K562 (cell line): ENCODE results near the gene KIF14. TPM values are rescaled to one million over a fixed set of nuclear protein-coding genes. Genes with fewer than 3 reads are reported as not detected.

Experiments used
- FIP1L1 ChIP-seq: fragments of 200-400 bp; formaldehyde crosslinking; IDR thresholded peaks from 2 replicates; pipeline ENCODE4 v1.6.1; 2018; ENCODE audit warnings: mild to moderate bottlenecking, low read depth, low read length; ENCODE audit not compliant: poor library complexity, severe bottlenecking
- FOXK2 ChIP-seq, 2 experiments: fragments of 450-650 bp; IDR thresholded peaks in 1 of 2; conservative IDR thresholded peaks in 1 of 2; 2 replicates each; pipeline ENCODE4 v1.6.1; 2016; ENCODE audit warnings: low read depth in 2 of 2, mild to moderate bottlenecking in 1 of 2
- GABPA ChIP-seq: fragments of 200-800 bp; sonication (Bioruptor generic); conservative IDR thresholded peaks from 2 replicates; pipeline ENCODE4 v1.6.1; 2016; ENCODE audit warnings: low read depth, missing genetic modification characterization, missing compliant biosample characterization
- NR4A1 ChIP-seq, 2 experiments: fragments of 250-450 bp in 1 of 2; fragments of 450-650 bp in 1 of 2; sonication (Bioruptor Pico) in 1 of 2; IDR thresholded peaks; 2 replicates each; pipeline versions ENCODE4 v1.4.0 to v1.6.1; 2016 to 2020; ENCODE audit warnings: mild to moderate bottlenecking in 2 of 2, missing compliant biosample characterization in 1 of 2, missing genetic modification characterization in 1 of 2, moderate library complexity in 1 of 2
- SMARCE1 ChIP-seq: fragments of 450-650 bp; IDR thresholded peaks from 2 replicates; pipeline ENCODE4 v1.7.1; 2016; ENCODE audit warnings: mild to moderate bottlenecking
- polyA plus RNA-seq, 8 experiments: library from polyadenylated mRNA; depleted of rRNA in 4 of 8; stranded (reverse) in 5 of 8; unstranded in 3 of 8; fragments of >200 nt; fragmentation: Nextera tagmentation in 2 of 8; fragmentation: Illumina TruSeq in 1 of 8; extraction: Ambion mirVana in 2 of 8; extraction: Trizol in 1 of 8; gene quantifications; 2 replicates each; pipeline versions ENCODE4 v1.2.1 to v1.2.3, GENCODE V29; 2011 to 2014; ENCODE audit warnings: inconsistent platforms in 1 of 8, missing spikeins in 1 of 8
- total RNA-seq, 7 experiments: library from RNA; depleted of rRNA in 6 of 7; stranded (reverse); fragments of >200 nt in 6 of 7; fragmentation: Illumina TruSeq in 2 of 7; extraction: Trizol in 2 of 7; gene quantifications; 2 replicates each; pipeline versions ENCODE4 v1.2.1 to v1.2.3, GENCODE V29; 2011 to 2021; ENCODE audit warnings: low replicate concordance in 1 of 7
- TF ChIP-seq, protein P1 (sequence below), 2 experiments: fragments of 450-650 bp in 1 of 2; sonication (generic) in 1 of 2; formaldehyde crosslinking in 1 of 2; IDR thresholded peaks; 2 replicates each; pipeline versions ENCODE4 v1.7.1 to v1.9.0; 2016 to 2022; ENCODE audit warnings: inconsistent platforms in 1 of 2, mild to moderate bottlenecking in 1 of 2, missing genetic modification reagents in 1 of 2
- TF ChIP-seq, protein P2 (sequence below): fragments of 450-650 bp; conservative IDR thresholded peaks from 2 replicates; pipeline ENCODE4 v1.6.1; 2016; ENCODE audit warnings: missing genetic modification characterization, low read depth, mild to moderate bottlenecking, control low read depth, missing compliant biosample characterization

Gene KIF14
- total and polyA plus RNA-seq, 9 of the 15 experiments (the other 6 are each of a cell fraction or from before 2014, with no cell fraction given) = 11.5 to 47.4 (median 29.0) TPM

DNA sequence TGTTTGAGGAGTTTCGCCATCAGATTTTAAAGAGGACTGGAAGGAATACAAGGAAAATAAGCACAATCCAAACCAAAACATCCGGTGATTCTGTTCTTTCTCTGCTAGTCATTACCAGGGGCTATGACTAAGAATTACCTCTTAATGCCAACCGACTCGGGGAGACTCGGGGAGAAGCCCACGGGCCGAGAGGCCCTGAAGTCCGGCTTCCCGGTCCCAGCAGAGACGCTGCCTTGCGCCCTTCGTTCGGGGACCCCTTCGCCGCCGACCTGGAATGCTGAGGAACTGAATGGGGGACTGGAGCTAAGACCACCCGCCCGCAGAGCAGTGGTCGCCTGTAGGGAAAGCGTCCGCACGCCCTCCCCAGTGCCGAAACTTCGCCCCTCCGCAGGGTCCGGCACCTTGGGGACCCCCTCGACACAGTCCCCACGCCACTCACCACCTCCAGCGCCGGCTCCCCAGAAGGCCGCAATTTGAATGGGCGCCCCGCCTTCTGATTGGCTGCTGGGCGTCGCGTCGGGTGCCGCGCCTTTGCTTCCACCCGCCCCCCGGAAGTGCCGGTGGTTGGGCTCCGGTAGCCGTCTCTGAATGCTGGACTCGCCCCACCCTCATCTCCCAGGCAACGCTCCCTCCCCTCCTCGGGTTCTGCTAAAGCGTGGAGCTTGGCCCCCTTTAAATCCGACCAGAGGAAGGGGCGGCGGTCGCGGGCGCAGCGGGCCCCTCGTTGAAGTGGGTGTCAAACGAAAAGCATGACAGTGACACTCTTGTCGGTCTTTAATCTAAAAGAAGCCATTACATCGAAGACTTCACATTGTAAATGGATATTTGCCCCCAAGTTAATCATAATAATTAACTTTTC lies at the start of gene KIF14 (continued):
- TF ChIP-seq, protein P1, sequence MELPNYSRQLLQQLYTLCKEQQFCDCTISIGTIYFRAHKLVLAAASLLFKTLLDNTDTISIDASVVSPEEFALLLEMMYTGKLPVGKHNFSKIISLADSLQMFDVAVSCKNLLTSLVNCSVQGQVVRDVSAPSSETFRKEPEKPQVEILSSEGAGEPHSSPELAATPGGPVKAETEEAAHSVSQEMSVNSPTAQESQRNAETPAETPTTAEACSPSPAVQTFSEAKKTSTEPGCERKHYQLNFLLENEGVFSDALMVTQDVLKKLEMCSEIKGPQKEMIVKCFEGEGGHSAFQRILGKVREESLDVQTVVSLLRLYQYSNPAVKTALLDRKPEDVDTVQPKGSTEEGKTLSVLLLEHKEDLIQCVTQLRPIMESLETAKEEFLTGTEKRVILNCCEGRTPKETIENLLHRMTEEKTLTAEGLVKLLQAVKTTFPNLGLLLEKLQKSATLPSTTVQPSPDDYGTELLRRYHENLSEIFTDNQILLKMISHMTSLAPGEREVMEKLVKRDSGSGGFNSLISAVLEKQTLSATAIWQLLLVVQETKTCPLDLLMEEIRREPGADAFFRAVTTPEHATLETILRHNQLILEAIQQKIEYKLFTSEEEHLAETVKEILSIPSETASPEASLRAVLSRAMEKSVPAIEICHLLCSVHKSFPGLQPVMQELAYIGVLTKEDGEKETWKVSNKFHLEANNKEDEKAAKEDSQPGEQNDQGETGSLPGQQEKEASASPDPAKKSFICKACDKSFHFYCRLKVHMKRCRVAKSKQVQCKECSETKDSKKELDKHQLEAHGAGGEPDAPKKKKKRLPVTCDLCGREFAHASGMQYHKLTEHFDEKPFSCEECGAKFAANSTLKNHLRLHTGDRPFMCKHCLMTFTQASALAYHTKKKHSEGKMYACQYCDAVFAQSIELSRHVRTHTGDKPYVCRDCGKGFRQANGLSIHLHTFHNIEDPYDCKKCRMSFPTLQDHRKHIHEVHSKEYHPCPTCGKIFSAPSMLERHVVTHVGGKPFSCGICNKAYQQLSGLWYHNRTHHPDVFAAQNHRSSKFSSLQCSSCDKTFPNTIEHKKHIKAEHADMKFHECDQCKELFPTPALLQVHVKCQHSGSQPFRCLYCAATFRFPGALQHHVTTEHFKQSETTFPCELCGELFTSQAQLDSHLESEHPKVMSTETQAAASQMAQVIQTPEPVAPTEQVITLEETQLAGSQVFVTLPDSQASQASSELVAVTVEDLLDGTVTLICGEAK (IDR thresholded peaks at IDR 0.05) = peak; percentile 84
- TF ChIP-seq, protein P1 (CRISPR knock-in tag; IDR thresholded peaks at IDR 0.05) = no peak
- TF ChIP-seq FIP1L1 = peak; percentile 24
- peak; percentile 93 for TF ChIP-seq GABPA (tag)
- TF ChIP-seq NR4A1 (CRISPR knock-in tag; IDR thresholded peaks at IDR 0.05) = peak; percentile 85; the same call in 1 of the 2 replicates
- TF ChIP-seq NR4A1 (tag; IDR thresholded peaks at IDR 0.05) = no peak
- TF ChIP-seq FOXK2 (conservative IDR thresholded peaks at IDR 0.05 in 1 of 2, IDR thresholded peaks at IDR 0.05 in 1 of 2; ENCODE audit: low read depth in 2 of 2) = 0 out of 4 replicates have a peak, but pooled peaks of 1 of the 2 experiments have one; percentile 10
- TF ChIP-seq SMARCE1 = peak; percentile 15
- TF ChIP-seq, protein P2, sequence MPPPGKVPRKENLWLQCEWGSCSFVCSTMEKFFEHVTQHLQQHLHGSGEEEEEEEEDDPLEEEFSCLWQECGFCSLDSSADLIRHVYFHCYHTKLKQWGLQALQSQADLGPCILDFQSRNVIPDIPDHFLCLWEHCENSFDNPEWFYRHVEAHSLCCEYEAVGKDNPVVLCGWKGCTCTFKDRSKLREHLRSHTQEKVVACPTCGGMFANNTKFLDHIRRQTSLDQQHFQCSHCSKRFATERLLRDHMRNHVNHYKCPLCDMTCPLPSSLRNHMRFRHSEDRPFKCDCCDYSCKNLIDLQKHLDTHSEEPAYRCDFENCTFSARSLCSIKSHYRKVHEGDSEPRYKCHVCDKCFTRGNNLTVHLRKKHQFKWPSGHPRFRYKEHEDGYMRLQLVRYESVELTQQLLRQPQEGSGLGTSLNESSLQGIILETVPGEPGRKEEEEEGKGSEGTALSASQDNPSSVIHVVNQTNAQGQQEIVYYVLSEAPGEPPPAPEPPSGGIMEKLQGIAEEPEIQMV = no peak
